HG03520 (cell line): ENCODE measurements around the gene KRTAP1-1.
"Not testable (repeated sequence)": the region's sequence is repeated elsewhere in the genome, so short reads cannot be mapped to it uniquely, and the experiment has no call there.

Experiments
- ATAC-seq: cut with Tn5 transposase; IDR thresholded peaks from one replicate; pipeline ENCODE4 v1.9.1; 2021; ENCODE audit warnings: mild to moderate bottlenecking, moderate library complexity; ENCODE audit not compliant: unreplicated experiment

KRTAP1-1 gene

DNA sequence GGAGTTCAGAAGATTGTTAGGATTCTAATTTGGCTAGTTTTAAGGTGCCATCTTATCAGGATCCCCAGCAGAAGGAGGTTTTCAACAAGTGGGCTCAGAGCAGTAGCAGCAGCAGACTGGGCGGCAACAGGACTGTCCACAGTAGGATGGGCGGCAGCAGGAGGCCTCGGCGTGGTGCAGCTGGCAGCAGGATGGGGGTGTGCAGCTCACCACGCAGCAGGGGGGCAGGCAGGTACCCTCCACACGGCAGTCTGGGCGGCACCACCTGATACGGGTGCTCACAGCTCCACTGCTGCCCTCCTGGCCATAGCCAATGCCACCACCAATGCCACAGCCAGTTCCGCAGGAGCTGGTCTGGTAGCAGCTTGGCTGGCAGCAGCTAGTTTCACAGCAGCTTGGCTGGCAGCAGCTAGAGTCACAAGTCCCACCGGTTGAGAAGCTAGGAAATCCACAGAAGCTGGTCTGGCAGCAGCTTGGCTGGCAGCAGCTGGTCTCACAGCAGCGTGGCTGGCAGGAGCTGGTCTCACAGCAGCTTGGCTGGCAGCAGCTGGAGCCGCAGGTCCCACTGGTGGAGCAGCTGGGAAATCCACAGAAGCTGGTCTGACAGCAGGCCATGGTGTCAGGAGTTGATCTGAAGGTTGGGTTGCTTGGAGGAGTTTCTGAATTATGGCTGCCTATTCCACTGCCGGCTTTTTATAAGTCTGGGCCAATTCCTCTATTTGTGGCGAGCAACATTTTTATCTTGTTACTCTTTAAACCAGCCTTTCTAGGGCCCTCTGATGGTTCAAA lies at the start of gene KRTAP1-1:
TSS of gene KRTAP1-1 (minus strand) at position 668 of the 789 bp plus-strand sequence. CDS start at position 615, 53 bp downstream.
- ATAC-seq, result not testable (repeated sequence)

GRCh38 chr17:41088760-41089352 lies 47.6 kb upstream of the KRTAP1-1 start:
- not testable (repeated sequence) for ATAC-seq

DNA sequence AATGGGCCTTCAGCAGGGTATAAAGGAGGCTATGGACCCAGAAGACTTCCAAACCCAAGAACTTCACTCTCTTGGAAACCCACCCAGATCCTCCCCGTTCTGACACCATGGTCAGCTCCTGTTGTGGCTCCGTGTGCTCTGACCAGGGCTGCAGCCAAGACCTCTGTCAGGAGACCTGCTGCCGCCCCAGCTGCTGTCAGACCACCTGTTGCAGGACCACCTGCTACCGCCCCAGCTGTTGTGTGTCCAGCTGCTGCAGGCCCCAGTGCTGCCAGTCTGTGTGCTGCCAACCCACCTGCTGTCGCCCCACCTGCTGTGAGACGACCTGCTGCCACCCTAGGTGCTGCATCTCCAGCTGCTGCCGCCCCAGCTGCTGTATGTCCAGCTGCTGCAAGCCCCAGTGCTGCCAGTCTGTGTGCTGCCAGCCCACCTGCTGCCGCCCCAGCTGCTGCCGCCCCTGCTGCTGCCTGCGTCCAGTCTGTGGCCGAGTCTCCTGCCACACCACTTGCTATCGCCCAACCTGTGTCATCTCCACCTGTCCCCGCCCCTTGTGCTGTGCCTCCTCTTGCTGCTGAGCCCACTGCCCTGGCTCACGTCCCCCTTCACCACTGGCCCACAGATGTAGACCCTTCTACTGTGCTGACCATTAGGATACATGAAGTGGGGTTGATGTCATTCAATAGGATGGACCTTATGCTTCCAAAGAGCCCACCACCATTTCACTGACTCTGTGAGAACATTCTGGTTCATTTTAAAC lies 43.0 kb upstream of the KRTAP1-1 start, which contains the start of gene KRTAP4-7:
TSS of gene KRTAP4-7 (plus strand) at position 51 of the 757 bp plus-strand sequence. CDS start at position 108, 57 bp downstream.
- ATAC-seq, result not testable (repeated sequence)

DNA sequence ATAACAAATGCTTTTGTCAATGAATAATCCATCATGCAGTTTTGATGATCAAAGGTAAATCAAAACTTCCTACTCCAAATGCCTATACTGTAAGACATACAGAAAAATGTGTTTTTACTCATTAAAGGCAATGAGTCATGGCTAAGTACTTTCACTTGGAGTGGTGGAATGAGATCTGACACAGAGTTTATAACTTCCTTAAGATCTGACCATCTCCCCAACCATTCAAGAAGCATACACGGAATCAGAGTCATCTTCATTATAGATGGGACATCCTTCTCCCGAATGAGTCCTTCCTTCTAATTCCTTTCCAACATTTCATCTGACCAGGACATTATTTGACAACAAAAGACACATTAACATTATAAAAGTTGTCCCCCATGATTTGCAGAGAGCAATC lies 42.2 kb upstream of the KRTAP1-1 start:
- ATAC-seq, result not testable (repeated sequence)

DNA sequence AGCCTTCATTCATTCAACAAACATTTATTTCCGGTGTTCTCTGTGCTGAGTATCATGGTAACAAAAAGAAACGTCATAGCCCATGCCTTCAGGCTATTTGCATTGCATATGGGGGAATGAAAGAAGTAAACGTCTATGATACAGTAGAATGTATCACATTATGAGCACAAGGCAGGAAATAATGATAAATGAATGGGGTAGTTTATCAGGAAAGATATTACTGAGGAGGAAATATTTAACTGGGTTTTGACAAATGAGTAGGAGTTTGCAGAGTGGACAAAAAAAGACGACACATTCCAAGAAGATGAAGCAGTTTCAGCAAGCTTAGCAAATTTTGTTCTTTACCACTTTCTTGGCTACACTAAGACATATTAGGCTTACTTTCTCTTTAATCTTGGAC lies 41.4 kb upstream of the KRTAP1-1 start:
- no peak for ATAC-seq

DNA sequence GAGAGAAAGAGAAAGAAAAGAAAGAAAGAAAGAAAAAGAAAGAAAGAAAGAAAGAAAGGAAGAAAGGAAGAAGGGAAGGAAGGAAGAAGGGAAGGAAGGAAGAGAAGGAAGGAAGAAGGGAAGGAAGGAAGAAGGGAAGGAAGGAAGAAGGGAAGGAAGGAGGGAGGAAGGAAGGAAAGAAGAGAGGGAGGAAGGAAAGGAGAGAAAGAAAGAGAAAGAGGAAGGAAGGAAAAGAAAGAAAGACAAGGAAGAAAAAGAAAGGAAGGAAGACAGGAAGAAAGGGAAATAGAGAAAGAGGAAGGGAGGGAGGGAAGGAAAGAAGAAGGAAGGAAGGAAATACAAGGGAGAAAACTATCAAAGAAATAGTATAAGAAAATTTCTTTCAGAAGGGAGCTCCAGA lies 35.5 kb upstream of the KRTAP1-1 start:
- ATAC-seq, result no peak

DNA sequence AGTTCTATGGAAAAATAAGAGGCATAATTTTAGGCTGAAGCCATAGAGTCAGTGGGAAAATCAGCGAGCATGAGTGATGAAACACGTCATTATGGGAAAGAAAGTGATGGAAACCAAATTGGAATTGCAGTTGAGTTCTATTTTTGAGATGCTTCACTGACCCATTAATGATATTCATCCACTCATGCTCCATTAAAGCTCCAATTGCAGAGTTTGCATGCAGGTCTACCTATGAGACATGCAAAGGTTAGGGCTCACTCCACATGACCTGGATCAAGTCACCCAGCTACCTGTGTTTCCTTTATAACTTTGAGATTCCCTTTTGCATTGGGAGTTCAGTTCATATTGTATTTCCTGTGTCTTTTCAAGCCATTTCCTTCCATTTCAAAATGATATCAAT lies 32.4 kb upstream of the KRTAP1-1 start:
- no peak for ATAC-seq

GRCh38 chr17:41071606-41072360 lies 30.5 kb upstream of the KRTAP1-1 start:
- ATAC-seq, result no peak

DNA sequence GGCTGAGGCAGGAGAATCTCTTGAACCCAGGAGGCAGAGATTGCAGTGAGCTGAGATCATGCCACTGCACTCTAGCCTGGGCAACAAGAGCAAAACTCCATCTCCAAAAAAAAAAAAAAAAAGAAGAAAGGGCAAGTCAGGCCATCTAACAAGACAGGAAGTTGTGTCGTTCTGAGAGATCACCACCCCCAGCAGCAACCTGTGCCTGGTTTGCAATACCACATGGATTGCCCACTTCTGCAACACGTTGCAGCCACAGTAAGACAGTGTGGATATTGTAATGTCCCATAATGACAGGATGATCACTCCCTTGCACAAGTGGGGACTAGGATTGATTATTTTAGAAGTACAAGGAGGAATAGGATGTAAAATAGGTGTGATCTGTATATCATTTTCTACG lies 27.8 kb upstream of the KRTAP1-1 start:
- no peak for ATAC-seq

DNA sequence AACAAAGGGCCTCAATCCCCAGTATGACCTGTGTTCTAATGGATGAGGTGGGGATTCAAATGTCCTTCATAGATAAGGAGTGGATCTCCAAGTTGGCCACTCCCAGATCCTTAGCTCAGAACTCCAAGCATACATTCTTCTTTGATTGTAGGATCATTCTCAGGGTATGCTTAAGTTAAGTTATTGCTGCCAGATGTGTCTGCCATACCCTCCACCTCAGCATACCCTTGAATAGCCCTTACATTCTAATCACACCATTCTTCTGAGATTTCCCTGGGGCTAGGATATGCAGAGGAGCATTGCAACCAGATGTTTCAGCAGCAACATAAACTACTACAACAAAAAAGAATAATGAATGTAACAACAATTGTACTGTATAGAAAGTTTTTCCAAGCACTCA lies 26.0 kb upstream of the KRTAP1-1 start:
- ATAC-seq, result no peak

DNA sequence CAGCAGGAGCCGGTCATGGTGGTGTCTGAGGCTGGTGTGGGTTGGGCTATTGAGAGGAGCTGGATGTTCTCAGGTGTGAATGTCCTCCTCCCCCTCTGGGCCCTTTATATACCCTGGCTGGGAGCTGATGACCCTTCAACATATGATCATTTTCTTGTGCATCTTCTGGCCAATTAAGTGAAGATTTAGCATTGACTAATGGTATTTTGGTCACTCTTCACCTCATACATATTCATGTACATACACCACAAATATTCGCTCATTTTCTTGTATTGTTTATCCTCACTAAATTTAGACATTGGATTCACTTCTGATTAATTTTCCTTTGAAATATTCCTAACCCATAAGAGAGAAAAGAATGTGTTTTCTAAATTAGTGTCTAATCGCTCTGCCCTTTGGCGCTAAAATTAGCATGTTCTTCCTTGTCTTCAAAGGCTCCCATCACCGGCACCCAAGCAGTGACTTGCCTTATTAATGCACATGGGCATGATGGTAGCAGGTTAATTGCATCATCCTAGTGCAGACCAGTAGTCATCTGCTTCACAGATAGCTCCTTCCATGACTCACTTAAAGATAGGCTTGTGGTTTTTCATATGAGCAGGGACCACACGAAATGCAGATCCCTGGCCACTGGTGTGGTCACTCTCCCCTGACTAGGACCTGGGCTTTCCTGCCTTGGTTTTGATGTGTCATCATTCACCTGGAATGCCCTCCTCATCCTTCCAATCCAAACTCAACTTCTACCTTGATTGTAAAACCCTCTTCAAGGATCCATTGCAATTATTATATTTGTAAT lies 24.8 kb upstream of the KRTAP1-1 start, which contains the start of gene KRTAP2-4:
TSS of gene KRTAP2-4 (minus strand) at position 51 of the 796 bp plus-strand sequence. CDS start at position 17, 34 bp downstream.
- ATAC-seq, result no peak

DNA sequence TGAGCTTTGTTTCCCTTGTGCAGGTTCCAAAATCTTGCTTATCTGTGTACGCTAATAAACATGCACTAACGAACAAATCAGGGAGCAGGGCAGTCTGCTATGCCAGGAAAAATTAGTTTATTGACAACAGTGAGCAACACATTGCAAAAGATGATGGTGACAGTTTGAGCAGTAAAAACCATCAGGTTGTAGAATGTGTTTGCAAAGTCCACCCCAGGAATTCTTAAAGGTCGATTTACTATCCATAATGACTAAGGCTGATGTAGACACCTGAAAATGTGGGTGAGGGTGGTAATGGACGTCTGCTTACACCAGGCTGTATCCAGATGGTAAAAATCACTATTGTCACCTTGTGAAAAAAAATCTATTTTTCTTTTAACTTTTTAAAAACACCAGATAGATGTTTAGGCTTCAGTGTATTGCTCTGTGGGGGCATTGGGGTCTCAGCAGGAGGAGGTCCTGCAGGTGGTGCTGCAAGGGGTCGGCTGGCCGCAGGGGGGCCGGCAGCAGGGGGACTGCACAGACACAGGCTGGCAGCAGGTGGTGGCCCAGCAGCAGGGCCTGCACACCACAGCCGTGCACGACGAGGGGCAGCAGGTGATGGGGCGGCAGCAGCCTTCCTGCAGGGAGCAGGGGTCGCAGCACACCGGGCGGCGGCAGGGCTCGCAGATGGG lies 23.9 kb upstream of the KRTAP1-1 start:
- ATAC-seq, result not testable (repeated sequence)

GRCh38 chr17:41064301-41064700 lies 23.1 kb upstream of the KRTAP1-1 start:
- ATAC-seq, result no peak

DNA sequence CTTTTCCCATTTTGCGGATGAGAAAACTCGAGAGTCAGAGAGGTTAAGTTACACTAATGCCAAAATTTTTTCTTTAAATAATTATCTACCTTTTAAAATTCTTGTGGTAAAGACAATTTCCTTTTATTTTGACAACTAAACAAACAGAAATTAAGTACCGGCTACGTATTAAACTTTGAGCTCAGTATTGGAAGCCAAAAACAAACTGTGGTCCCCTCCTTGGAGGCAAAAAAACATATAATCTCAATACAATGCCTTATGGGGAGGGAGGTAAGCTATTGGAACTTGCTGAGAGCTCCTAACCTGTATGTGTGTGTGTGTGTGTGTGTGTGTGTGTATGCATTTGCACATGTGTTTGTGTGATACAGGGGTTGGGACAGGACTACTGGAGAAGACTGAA lies 22.2 kb upstream of the KRTAP1-1 start:
- ATAC-seq, result no peak

- no peak for ATAC-seq
These were observed 20.7 kb upstream of the KRTAP1-1 start for GRCh38 chr17:41061964-41062363.

GRCh38 chr17:41060052-41060604 lies 18.9 kb upstream of the KRTAP1-1 start, which contains the start of gene KRTAP2-3:
KRTAP2-3 (minus strand) TSS chr17:41060114; CDS start chr17:41060050, 64 bp downstream.
- ATAC-seq, result no peak

GRCh38 chr17:41059276-41060051 lies 18.2 kb upstream of the KRTAP1-1 start:
- ATAC-seq, result not testable (repeated sequence)

DNA sequence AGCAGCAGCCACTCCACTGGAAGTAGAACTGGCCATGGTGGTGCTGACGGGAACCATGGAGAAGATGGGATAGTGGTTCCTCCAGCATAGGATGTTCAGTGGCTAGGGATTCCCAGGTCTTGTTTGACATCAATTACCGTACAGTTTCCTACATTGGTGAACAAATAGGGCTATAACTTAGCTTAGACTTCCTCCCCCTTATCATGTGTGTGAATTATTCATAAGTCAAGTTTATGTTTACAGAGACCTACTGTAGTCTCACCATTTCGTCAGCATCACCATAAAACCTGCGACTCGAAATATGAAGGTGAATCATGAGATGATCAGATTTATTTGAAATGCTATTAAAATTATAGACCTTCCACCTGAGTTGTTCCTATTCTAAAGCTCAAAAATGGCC lies 17.5 kb upstream of the KRTAP1-1 start:
- ATAC-seq, result no peak
